Activated CD4-positive, alpha-beta T cell treated with anti-CD3 and anti-CD28 coated beads, Interleukin-2, amount 10 ng/mL, durations not matched to agents 7 days and 5 days (primary cell): Measurements from ENCODE around the gene BEST2. TPM values are rescaled to one million over a fixed set of nuclear protein-coding genes. Genes with fewer than 3 reads are reported as not detected.

Experiments used
- CTCF ChIA-PET: fragments of 350-600 bp; sonication (Branson Sonifier 250); formaldehyde crosslinking; loops from one replicate; lab custom pipeline; 2021; ENCODE audit warnings: antibody characterized with exemption; lab: Charles Lee
- POLR2A ChIA-PET: fragments of 350-600 bp; sonication (Branson Sonifier 250); formaldehyde crosslinking; loops from one replicate; lab custom pipeline; 2021; ENCODE audit warnings: antibody characterized with exemption; lab: Charles Lee
- DNase-seq: peaks from one replicate; pipeline ENCODE4 v3.0.0-alpha.2; 2020
- H3K27ac Mint-ChIP-seq: one replicate; pipeline ENCODE4 v1.8.0; 2021; ENCODE audit warnings: mild to moderate bottlenecking, moderate library complexity, mixed read lengths
- H3K27me3 Mint-ChIP-seq: one replicate; pipeline ENCODE4 v1.8.0; 2021; ENCODE audit warnings: mixed read lengths
- H3K36me3 Mint-ChIP-seq: one replicate; pipeline ENCODE4 v1.8.0; 2021; ENCODE audit warnings: low read depth, mixed read lengths
- H3K4me1 Mint-ChIP-seq: one replicate; pipeline ENCODE4 v1.8.0; 2021; ENCODE audit warnings: mixed read lengths
- H3K4me3 Mint-ChIP-seq: one replicate; pipeline ENCODE4 v1.8.0; 2021; ENCODE audit warnings: mild to moderate bottlenecking, moderate library complexity, mixed read lengths
- H3K9me3 Mint-ChIP-seq: one replicate; pipeline ENCODE4 v1.8.0; 2021; ENCODE audit warnings: mixed read lengths
- total RNA-seq, 2 experiments: library from RNA; stranded (reverse); gene quantifications; one replicate each; pipeline ENCODE4 v1.2.3, GENCODE V29; 2021

BEST2 gene
- total RNA-seq, 2 experiments from 2014 or later, result not detected

DNA sequence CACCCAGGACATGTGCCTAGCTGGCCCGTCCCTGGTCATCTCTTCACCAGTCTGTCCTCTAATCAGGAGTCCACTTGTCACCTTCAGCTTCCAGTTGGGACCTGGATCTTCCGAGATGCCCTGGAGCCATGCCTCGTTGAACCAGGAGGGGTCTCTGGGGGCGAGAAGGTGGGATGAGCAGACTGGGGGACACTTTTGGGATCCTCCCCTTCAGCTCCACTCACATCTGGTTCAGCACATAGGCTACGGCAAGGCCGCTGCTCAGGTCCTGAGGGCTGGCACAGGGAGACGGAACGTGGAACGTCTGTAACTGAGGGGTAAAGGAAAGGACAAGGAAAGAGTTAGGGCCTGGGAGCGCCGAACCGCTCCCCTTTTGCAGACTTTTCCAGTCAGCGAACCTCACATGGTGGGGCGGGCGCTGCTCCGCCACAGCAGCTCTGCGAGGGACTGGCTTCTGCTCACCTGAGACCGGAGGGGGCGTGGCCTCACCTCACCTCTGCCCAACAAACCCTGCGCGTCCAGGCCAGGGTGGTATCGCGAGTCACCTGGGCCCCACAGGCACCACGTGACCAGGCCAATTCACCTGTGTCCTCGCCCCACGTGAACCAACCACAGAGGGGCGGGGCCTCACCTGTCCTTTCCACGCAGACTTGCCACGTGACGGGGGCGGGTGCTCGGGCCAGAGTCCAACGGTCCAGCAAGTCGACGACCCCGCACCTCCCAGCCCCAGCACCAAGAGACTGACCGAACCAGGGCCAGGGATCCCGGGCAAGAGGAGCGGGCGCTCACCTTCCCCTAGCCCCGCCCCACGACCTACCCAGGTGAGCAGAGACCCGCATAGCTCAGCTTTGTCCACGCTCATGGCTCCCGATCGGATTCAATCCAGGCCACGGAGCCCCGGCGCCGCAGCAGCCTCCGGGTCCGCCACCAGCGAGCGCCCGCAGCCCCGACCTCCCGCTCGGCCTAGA is 23.3 kb downstream of the BEST2 start, which contains the start of gene HOOK2:
TSS of gene HOOK2 (minus strand) at position 965 of the 968 bp plus-strand sequence. CDS start at position 862, 103 bp downstream.
- peak; percentile 42 for DNase-seq
- no peaks in the 10 kb centered on the region for H3K36me3 Mint-ChIP-seq
- H3K27me3 Mint-ChIP-seq, result no peaks in the 10 kb centered on the region
- POLR2A ChIA-PET, result interaction anchor here (0.5 kb wide), 1 partner anchor 18 kb away, joined by 6 read pairs; no protein-coding TSS in a partner anchor
- no peaks in the 10 kb centered on the region for H3K9me3 Mint-ChIP-seq
- H3K4me3 Mint-ChIP-seq, result peak within 1 kb of the TSS; percentile 67
- H3K4me1 Mint-ChIP-seq, result peaks cover 44% of the 10 kb centered on the region
- peak within 1 kb of the TSS; percentile 83 for H3K27ac Mint-ChIP-seq
- CTCF ChIA-PET, result interaction anchor here (0.6 to 4.8 kb wide), 8 partner anchors 9 to 73 kb away, joined by 3 to 68 read pairs (median 6); partner anchors contain the start of genes JUNB and THSD8

DNA sequence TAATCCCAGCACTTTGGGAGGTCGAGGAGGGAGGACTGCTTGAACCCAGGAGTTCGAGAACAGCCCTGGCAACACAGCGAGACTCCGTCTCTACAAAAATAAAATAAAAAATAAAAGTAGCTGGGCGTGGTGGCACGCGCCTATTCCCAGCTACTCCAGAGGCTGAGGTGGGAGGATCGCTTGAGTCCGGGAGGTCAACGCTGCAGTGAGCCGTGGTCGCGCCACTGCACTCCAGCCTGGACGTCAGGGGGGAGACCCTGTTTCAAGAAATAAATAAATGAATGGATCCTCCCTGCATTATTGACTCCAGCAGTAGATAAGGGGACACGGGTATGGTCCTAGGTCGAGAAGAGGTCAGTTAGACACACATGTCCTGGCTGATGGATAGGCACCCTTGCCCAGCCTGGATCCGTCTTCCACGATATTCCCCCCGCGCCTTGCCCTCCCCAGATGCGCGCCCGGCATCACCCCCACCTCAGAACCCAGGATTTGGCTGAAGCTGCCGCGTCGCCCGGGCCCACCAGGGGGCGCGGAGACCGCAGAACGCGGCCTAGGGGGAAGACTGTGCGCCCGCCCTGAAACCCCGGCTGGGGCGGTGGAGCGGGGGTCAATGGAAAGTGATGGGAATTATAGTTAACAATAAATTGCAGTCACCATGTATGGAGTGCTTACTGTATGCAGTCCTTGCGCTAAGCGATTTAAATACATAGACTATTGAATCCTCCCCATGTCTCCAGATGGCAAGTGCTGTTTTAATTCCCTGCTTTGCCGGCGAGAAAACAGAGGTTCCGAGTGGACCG is 25.8 kb downstream of the BEST2 start:
- peaks cover 50% of the 10 kb centered on the region for H3K4me1 Mint-ChIP-seq
- ChIA-PET POLR2A (interaction anchor here (1.1 to 3.6 kb wide), 2 partner anchors 12 to 15 kb away, joined by 3 to 50 read pairs; partner anchors contain the start of gene JUNB), CTCF (interaction anchor here (1.0 to 4.8 kb wide), 16 partner anchors 9 to 70 kb away, joined by 3 to 68 read pairs (median 6); partner anchors contain the start of genes JUNB and RNASEH2A)
- peak overlapping the region; percentile 79 for H3K4me3 Mint-ChIP-seq
- no peaks in the 10 kb centered on the region for H3K9me3 Mint-ChIP-seq
- no peaks in the 10 kb centered on the region for H3K27me3 Mint-ChIP-seq
- peak overlapping the region; percentile 89 for H3K27ac Mint-ChIP-seq
- H3K36me3 Mint-ChIP-seq, result no peaks in the 10 kb centered on the region
- DNase-seq, result peak; percentile 77

DNA sequence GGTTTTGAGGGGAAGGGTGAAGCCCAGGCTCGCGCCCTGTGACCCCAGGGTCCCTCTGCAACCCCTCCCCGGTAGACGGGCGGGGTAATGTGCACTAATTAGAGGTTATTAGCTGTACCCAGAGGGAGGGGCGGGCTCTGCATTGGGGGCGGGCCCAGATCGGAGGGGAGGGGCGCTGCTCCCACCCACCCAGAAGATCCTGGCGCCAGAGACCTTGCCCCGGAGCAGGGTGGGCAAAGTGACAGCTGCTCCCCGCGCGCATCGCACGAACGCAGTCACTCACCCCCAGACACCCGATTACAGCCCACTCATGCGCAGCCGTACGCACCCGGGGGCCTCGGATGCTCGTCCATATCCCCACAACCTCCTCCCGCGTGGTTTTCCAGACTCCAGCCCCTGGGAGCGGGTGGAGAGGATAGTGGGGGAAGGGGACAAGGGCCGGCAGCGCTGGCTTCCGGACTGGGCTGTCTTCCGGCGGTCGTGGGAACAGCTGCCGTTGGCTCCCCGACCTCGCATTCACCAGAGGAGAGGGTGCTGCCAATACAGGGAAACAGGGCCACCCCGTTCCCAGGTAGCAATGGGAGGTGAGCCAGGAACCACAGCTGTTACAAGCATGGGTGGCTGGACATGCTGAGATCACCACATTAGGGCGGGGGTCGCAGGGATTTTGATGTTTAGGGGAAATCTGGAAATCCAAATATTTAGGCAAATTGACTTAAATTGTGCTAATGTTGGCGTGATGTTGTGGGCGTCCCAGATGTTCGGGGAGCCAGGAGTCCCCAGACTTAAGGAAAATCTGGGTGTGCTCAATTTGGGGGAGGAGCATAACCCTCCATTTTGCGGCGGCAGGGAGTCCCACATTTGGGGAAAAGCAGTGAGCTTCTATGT is 26.7 kb downstream of the BEST2 start:
- no peaks in the 10 kb centered on the region for H3K36me3 Mint-ChIP-seq
- H3K4me1 Mint-ChIP-seq, result peaks cover 52% of the 10 kb centered on the region
- ChIA-PET CTCF (interaction anchor here (0.6 to 4.8 kb wide), 18 partner anchors 8 to 139 kb away, joined by 3 to 68 read pairs (median 5); partner anchors contain the start of genes JUNB, PRDX2, RNASEH2A and THSD8), POLR2A (interaction anchor here (1.1 to 3.6 kb wide), 2 partner anchors 11 to 14 kb away, joined by 3 to 50 read pairs; partner anchors contain the start of gene JUNB)
- no peaks in the 10 kb centered on the region for H3K27me3 Mint-ChIP-seq
- H3K9me3 Mint-ChIP-seq, result no peaks in the 10 kb centered on the region
- peak; percentile 44 for DNase-seq
- peak overlapping the region; percentile 89 for H3K27ac Mint-ChIP-seq
- peak overlapping the region; percentile 79 for H3K4me3 Mint-ChIP-seq

DNA sequence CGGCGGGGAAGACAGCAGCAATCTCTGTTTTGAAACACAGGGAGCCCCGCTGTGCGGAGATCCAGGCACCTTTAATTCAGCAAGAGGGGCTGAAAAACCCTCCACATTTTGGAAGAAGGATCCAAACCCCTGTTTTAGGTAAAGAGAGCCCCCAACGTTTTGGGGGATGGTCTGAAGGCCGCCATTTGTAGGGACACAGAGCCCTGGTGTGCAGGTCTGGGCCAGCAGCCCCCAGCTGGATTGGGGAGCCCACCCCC is 27.2 kb downstream of the BEST2 start:
- no peak for DNase-seq
- no peaks in the 10 kb centered on the region for H3K36me3 Mint-ChIP-seq
- peaks cover 51% of the 10 kb centered on the region for H3K4me1 Mint-ChIP-seq
- H3K9me3 Mint-ChIP-seq, result no peaks in the 10 kb centered on the region
- ChIA-PET CTCF (interaction anchor here (0.6 to 4.8 kb wide), 14 partner anchors 8 to 139 kb away, joined by 3 to 68 read pairs (median 6); partner anchors contain the start of genes JUNB, PRDX2 and THSD8), POLR2A (interaction anchor here (3.6 kb wide), 1 partner anchor 13 kb away, joined by 50 read pairs; the partner anchor contains the start of gene JUNB)
- H3K27me3 Mint-ChIP-seq, result no peaks in the 10 kb centered on the region
- H3K4me3 Mint-ChIP-seq, result peak overlapping the region; percentile 79
- H3K27ac Mint-ChIP-seq, result peak overlapping the region; percentile 89

DNA sequence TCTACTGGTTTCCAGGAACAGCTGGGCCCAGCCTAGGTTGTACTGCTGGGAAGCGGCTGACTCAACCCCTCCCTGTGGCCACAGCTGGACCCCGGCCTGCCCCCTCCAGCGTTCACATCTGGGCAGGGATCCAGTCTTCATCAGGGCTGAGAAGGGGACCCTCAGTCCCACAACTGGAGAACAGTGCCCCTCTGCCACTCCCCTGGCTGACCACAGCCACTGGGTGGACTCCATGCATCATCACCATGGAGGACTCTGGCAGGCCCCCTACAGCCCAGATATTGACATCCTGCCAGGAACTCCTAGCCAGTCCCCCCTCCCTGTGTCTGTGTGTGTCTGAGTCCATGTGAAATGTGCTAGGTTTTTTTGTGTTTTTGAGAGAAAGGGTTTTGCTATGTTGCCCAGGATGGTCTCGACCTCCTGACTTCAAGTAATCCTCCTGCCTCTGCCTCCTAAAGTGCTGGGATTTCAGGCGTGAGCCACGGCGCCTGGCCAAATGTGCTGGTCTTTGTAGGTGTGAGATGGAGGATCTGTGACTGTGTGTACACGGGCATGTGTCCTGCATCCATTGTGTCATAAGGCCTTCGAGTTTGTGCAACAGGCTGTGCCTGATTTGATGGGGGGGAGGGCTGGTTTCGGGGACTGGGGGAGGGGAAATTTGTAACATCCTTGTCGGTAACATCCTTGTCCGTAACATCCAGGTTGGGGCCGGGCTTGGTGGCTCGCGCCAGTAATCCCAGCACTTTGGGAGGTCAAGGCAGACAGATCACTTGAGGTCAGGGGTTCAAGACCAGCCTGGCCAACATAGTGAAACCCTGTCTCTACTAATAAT is 27.8 kb downstream of the BEST2 start:
- Mint-ChIP-seq H3K27me3 (no peaks in the 10 kb centered on the region), H3K4me3 (peak overlapping the region; percentile 38), H3K9me3 (no peaks in the 10 kb centered on the region), H3K4me1 (peaks cover 51% of the 10 kb centered on the region), H3K36me3 (no peaks in the 10 kb centered on the region), H3K27ac (peak overlapping the region; percentile 77)
- CTCF ChIA-PET, result interaction anchor here (0.6 to 4.8 kb wide), 8 partner anchors 7 to 138 kb away, joined by 4 to 68 read pairs (median 28); partner anchors contain the start of gene JUNB
- POLR2A ChIA-PET, result interaction anchor here (3.6 kb wide), 1 partner anchor 13 kb away, joined by 50 read pairs; the partner anchor contains the start of gene JUNB
- DNase-seq, result no peak

DNA sequence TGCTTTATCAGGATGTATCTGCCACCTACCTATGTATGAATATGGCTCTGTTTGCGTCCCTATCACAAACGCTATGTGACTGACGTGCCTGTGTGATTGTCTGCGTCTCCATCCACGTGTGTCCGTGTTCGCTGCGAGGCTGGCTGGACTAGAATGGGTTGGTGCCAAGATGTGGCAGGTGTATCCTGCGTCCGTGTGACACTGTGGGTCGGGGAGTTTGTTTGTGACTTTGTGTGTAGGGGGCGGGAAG is 30.5 kb downstream of the BEST2 start:
- no peak for DNase-seq
- ChIA-PET POLR2A (interaction anchor here (2.0 kb wide), 1 partner anchor 10 kb away, joined by 14 read pairs; the partner anchor contains the start of gene JUNB), CTCF (interaction anchor here (0.6 to 4.4 kb wide), 6 partner anchors 12 to 83 kb away, joined by 3 to 65 read pairs (median 4); partner anchors contain the start of gene JUNB)
- Mint-ChIP-seq H3K4me3 (peak overlapping the region; percentile 93), H3K4me1 (peaks cover 49% of the 10 kb centered on the region), H3K36me3 (no peaks in the 10 kb centered on the region), H3K27me3 (no peaks in the 10 kb centered on the region), H3K9me3 (no peaks in the 10 kb centered on the region), H3K27ac (peak overlapping the region; percentile 99)

DNA sequence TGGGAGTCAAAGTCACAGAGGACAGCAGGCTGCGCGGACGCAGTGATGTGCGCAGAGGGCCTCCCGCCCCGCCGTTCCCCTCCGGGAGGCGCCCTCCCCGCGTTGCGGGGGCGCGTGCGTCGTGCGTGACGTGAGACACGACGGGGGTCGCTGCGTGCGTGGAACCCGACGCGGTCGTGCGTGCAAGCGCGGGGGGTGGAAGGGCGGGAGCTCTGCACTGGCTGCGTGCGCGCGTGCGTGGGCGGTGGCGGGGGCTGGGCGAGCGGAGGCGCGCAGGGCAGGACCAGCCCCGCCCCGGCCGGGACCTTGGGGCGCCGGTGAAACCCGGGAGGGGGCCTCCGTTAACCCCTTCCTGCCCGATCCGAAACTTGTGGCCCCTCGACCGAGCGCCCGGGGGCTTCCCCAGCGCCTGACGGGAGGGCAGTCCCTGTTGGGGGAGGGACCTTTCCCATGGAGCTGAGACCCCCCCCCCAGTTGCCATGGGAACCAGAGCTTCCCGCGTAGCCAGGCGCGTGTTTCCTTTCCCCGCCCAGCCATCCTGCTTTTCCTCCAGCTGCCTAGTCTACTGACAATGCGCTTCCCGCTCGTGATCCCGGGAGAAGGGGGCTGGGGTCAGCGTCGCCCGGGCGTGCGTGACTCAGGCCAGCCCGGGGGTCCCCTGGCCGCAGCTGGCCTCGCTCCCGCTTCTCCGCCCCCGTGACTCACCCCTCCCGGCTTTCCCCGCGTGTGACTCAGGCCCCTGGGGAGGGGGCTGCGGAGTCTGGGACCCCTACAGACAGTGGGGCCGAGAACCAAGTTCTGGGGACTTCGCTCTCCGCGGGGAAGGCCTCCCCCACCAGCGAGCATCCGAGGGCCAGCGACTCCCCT is 31.1 kb downstream of the BEST2 start:
- ChIA-PET POLR2A (interaction anchor here (2.0 kb wide), 1 partner anchor 10 kb away, joined by 14 read pairs; the partner anchor contains the start of gene JUNB), CTCF (interaction anchor here (0.6 to 4.4 kb wide), 8 partner anchors 12 to 86 kb away, joined by 3 to 65 read pairs (median 4); partner anchors contain the start of genes FBXW9 and JUNB)
- no peaks in the 10 kb centered on the region for H3K27me3 Mint-ChIP-seq
- DNase-seq, result peak; percentile 87
- H3K9me3 Mint-ChIP-seq, result no peaks in the 10 kb centered on the region
- no peaks in the 10 kb centered on the region for H3K36me3 Mint-ChIP-seq
- peak overlapping the region; percentile 93 for H3K4me3 Mint-ChIP-seq
- peaks cover 45% of the 10 kb centered on the region for H3K4me1 Mint-ChIP-seq
- peak overlapping the region; percentile 99 for H3K27ac Mint-ChIP-seq

DNA sequence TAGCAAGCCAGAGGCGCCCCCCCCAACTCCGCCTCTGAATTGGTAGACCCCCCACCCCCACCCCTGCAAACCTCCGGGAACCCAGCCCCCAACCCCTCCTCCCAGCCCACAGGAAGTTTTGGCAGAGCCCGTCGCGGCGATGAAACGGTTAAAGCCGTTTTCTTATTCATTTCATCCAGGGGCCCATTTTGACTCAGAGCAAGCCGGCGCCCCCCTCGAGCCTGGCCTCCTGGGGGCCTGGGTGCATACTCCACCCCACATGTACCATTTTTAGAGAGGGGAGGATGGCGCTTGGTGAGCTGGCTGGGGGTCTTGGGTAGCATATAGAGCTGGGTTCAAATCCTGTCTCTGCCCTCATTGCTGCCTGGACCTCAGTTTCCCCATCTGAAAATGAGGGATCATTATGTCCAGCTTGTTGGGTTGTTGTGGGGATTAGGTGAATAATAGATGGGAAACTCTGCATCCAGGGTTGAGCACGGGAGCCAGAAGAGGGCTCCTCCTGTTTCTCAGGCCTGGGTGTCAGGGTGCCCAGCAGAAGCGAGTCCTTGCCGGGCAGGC is 31.8 kb downstream of the BEST2 start:
- no peaks in the 10 kb centered on the region for H3K9me3 Mint-ChIP-seq
- no peak overlapping the region for H3K27ac Mint-ChIP-seq
- H3K4me1 Mint-ChIP-seq, result peaks cover 45% of the 10 kb centered on the region
- peak overlapping the region; percentile 93 for H3K4me3 Mint-ChIP-seq
- no peaks in the 10 kb centered on the region for H3K36me3 Mint-ChIP-seq
- POLR2A ChIA-PET, result interaction anchor here (2.0 kb wide), 1 partner anchor 9 kb away, joined by 14 read pairs; the partner anchor contains the start of gene JUNB
- peak; percentile 49 for DNase-seq
- no peaks in the 10 kb centered on the region for H3K27me3 Mint-ChIP-seq
- CTCF ChIA-PET, result interaction anchor here (0.9 to 4.4 kb wide), 6 partner anchors 11 to 87 kb away, joined by 3 to 65 read pairs (median 5); partner anchors contain the start of genes FBXW9 and JUNB

DNA sequence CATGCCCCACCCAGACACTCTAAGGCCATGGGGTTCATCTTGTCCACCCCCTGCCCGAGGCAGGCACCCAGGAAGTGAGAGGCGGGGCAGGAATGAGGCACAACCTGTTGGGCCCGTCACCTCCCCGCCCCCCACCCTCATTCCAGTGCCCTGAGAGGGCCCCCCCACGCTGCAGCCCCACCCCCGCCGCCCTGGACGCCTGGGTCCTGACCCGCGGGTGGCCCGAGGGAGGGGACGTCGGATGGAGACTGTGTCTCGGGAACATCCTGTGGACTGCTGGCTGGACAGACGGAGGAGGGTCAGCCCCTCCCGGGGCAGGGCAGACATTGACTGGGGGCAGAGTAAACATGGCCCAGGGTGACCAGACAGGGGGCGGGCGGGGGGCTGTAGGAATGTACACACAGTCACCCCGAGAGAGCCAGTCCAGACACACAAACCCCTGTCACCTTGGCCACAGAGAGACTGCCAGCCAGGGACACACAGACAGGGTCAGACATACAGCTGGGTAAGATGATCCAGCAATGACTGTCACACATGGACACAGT is 32.3 kb downstream of the BEST2 start:
- Mint-ChIP-seq H3K9me3 (no peaks in the 10 kb centered on the region), H3K4me1 (peaks cover 44% of the 10 kb centered on the region), H3K27ac (no peak overlapping the region), H3K4me3 (peak overlapping the region; percentile 93), H3K36me3 (no peaks in the 10 kb centered on the region), H3K27me3 (no peaks in the 10 kb centered on the region)
- ChIA-PET CTCF (interaction anchor here (4.4 kb wide), 1 partner anchor 10 kb away, joined by 65 read pairs; the partner anchor contains the start of gene JUNB), POLR2A (interaction anchor here (2.0 kb wide), 1 partner anchor 8 kb away, joined by 14 read pairs; the partner anchor contains the start of gene JUNB)
- DNase-seq, result no peak
